HG02623 (cell line): ENCODE measurements around the gene ICAM1.
A peak's percentile ranks its signal among the peaks of the same experiment; 100 is the strongest.

Experiments
- ATAC-seq: cut with Tn5 transposase; IDR thresholded peaks from one replicate; pipeline ENCODE4 v1.9.1; 2021; ENCODE audit warnings: moderate library complexity; ENCODE audit not compliant: unreplicated experiment

ICAM1 gene

GRCh38 chr19:10321417-10321797, 50.5 kb downstream of the ICAM1 start:
- no peak for ATAC-seq

GRCh38 chr19:10321874-10322835, 51.2 kb downstream of the ICAM1 start:
- ATAC-seq: no peak

- ATAC-seq: no peak
These were observed 54.8 kb downstream of the ICAM1 start for GRCh38 chr19:10325732-10326131.

GRCh38 chr19:10327793-10328192, 56.9 kb downstream of the ICAM1 start:
- no peak for ATAC-seq

GRCh38 chr19:10328558-10329429, 57.9 kb downstream of the ICAM1 start:
- no peak for ATAC-seq

GRCh38 chr19:10329555-10329954, 58.6 kb downstream of the ICAM1 start:
- no peak for ATAC-seq

GRCh38 chr19:10332158-10332964, 61.4 kb downstream of the ICAM1 start:
- no peak for ATAC-seq

- peak; percentile 89 for ATAC-seq
These were observed 62.2 kb downstream of the ICAM1 start, which contains the start of gene RAVER1 for GRCh38 chr19:10332965-10333757. Gene RAVER1, minus strand, starts transcription at chr19:10333529. Its CDS starts 22 bp downstream, at chr19:10333507.

GRCh38 chr19:10333758-10334587, 63.1 kb downstream of the ICAM1 start:
- ATAC-seq: no peak

- ATAC-seq: no peak
These were observed 63.9 kb downstream of the ICAM1 start for GRCh38 chr19:10334588-10335351.

- no peak for ATAC-seq
These were observed 64.5 kb downstream of the ICAM1 start for GRCh38 chr19:10335352-10335985.
